ENCODE results near the gene RAB28.
"Not testable (repeated sequence)": the region's sequence is repeated elsewhere in the genome, so short reads cannot be mapped to it uniquely, and the experiment has no call there.

RAB28 gene

DNA sequence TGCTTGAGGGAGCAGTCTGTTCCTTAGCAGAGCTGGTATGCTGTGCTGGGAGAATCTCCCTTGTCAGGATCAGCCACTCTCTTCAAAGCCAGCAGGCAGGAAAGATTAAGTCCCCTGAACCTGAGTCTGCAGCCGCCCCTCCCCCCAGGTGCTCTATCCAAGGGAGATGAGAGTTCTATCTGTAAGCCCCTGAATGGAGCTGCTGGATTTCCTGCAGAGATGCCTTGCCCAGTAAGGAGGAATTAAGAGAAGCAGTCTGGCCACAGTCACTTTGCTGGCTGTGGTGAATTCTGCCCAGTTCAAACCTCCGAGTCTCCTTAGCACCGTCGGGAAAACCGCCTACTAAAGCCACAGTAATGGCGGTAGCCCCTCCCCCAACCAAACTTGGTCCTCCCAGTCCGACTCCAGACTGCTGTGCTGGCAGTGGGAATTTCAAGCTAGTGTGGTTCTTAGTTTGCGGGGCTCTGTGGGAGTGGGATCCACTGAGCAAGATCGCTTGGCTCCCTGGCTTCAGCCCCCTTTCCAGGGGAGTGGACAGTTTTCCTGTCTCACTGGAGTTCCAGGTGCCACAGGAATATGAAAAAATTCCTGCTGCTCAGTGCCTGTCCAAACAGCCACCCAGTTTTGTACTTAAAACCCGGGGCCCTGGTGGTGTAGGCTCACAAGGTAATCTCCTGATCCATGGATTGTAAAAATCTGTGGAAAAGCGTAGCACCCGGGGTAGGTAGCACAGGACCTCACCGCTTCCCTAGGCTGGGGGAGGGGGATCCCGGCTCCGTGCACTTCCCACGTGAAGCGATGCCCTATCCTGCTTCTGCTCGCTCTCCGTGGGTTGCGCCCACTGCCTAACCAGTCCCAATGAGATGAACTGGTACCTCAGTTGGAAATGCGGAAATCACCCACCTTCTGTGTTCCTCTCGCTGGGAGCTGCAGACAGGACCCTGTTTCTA is 38.0 kb downstream of the RAB28 start:
- DNase-seq: no peak

DNA sequence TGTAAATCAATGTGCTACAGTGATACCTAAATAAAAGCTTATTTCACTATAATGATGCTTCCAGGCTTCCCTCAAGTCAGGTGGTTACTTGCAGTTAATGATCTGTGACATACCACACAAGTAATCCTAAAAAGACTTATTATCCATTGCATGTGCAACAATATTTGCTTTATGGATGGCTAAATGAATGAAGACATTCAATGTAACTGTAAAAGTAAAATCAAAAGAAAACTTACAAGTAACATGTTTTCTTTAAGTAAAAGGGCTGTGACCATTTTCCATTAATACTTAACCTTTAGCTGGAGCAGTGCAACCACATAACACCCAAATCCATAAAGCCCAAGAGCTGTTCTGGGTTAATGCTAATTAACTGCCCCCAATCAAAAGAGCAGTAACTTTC is 42.6 kb downstream of the RAB28 start:
- DNase-seq: no peak

DNA sequence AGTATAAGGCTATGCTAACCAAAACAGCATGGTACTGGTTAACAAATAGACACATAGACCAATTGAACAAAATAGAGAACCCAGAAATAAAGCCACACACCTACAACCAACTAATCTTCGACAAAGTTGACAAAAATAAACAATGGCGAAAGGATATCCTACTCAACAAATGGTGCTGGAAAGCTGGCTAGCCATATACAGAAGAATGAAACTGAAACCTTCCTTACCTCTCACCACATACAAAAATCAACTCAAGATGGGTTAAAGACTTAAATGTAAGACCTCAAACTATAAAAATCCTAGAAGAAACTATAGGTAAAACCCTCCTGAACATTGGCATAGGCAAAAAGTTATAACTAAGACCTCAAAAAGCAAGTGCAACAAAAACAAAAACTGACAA is 47.2 kb downstream of the RAB28 start:
- DNase-seq: no peak

DNA sequence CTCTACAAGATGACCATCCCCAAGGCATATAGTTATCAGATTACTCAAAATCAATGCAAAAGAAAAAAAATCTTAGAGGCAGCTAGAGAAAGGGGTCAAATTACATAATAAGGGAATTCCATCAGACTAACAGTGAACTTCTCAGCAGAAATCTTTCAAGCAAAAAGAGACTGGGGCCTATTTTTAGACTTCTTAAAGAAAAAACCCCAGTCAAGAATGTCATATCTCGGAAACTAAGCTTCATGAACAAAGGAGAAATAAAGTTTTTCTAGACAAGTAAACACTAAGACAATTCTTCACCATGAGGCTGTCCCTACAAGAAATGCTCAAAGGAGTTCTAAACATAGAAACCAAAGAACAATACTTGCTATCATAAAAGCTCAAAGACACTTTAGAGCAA is 51.7 kb downstream of the RAB28 start:
- DNase-seq: no peak

DNA sequence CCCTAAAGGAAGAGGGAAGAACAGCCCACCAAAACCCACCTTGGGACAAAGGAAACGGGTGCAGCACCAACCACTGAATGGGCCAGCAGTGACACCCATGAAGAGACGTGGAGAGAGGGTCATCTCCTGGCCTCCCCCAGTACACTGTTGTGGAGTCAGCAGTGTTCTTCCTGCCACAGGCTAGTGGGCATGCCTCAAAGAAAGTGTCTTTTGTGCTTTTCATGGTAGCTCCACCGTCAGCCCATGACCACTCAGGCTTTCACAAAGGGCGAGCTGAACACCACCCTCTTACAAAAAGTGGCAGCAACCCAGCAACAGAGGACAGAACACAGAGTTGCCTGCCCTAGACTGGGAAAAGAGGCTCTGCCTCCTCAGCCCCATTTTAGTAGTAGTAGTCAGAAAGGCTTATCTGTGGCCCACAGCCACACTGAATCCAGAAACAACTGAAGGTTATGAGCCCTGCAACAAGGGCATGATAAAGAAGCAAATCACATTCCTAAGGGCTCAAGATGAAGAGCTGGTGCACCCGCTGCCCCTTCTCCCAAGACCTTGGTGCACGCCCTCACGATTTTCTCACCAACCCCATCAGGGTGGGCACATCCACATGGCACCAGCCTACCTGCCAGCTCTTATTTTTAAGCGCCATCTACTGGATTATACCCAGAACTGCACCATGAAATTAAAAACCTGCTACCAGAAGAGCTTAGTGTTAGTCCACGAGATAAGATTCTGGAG is 53.1 kb downstream of the RAB28 start:
- no peak for DNase-seq

DNA sequence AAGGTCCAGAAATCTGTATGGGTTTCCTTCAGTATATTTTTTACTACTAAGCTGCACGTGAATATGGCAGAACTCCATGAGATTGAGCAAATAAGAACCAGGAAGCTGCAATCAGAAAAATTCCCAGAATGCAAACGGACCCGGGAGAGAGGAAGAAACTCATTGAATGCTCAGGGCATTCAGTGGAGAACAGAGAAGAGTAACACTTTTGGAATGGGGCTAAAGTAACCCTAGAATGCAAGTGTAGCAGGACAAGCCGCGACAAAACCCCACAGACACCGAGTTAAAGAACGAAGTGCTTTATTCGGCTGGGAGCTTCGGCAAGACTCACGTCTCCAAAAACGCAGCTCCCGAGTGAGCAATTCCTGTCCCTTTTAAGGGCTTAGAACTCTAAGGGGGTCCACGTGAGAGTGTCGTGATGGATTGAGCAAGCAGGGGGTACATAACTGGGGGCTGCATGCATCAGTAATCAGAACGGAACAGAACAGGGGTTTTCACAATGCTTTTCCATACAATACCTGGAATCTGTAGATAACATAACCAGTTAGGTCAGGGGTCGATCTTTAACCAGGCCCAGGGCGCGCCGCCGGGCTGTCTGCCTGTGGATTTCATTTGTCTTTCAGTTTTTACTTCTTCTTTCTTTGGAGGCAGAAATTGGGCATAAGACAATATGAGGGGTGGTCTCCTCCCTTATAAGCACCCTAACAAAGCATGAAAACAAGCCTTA is 56.4 kb downstream of the RAB28 start:
- no peak for DNase-seq

DNA sequence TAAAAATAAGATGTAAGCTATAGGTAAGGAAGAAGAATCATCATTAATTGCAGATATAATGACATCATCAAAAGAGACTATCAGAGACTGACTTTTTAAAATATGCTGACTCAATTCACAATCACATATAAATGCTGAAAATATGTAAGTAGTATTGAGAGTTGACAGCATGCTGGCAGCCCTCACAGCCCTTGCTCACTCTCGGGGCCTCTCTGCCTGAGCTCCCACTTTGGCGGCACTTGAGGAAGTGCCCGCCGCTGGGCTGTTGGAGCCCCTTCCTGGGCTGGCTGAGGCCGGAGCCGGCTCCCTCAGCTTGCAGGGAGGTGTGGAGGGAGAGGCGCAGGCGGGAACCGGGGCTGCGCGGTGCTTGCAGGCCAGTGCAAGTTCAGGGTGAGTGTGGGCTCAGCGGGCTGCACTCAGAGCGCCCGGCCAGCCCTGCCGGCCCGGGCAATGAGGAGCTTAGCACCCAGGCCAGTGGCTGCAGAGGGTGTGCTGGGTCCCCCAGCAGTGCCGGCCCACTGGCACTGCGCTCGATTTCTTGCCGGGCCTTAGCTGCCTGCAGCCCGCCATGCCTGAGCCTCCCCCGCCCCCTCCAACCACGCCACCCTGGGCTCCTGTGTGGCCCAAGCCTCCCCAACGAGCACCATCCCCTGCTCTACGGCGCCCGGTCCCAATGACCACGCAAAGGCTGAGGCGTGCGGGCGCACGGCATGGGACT is 68.9 kb downstream of the RAB28 start:
- no peak for DNase-seq

DNA sequence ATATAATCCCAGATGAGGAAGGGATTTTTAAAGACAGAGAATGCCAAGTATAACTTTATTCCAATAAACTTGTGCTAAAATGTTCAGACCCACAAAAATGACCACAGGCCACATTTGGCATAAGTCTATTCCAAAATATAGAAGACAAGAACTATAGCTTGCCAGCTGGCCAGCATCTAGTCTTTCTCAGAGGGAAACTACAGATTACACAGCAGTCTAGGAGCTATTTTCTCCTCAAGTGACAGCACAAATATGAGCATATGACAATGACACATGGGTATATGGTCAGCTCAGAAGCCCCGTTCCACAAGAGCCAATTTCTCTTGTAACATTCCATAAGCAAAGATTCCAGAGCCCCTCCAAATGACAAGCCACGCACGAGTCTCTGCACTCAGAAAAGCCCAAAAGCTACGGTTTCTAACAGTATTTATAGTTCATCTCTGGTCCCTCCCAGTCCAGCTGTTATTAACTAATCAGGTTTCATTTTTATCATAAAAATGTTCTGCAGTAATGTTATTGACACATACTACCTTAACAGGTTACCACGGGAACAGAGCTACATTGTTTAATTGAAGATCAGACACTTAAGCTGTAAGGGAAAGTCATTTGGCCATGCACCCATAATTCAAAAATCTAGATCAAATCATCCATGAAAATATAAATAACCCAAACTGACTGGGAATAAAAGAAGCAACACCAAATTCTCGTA is 70.3 kb downstream of the RAB28 start:
- no peak for DNase-seq

DNA sequence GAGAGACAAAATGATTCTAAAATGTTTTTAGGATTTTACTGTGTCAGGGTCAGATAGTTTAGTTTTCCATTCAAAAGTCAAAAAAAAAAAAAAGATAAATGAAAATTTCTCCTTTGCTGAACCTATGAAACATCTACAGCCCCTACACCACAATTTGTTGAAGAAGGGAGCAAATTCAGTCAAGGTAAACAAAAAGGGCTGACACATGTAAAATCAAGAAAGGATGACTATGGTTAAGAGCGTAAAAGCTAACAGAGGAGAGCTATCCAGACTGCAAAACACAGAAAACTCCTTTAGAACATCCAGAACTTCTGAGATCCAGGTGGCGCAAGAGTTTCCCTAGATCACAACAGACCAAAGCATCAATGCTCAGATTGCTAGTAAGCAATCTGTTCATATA is 72.2 kb downstream of the RAB28 start:
- no peak for DNase-seq

DNA sequence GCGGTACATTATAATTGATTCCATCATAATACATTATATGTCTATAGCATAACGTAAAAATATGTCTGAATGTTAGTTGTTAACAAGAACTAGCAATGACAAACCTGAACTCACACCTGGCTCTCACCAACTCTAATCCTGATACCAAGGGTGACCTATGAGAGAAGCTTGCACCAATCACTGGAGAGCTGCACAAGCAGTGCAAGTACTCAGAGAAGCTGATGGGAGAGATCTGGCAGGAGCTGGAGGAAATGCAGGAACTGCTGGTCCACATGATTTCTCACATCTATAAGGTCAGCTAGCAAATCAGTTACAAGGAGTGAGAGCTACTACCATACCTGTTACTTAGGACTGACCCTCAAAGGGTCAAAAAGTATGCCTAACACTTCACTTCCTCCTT is 74.8 kb downstream of the RAB28 start:
- DNase-seq: no peak

DNA sequence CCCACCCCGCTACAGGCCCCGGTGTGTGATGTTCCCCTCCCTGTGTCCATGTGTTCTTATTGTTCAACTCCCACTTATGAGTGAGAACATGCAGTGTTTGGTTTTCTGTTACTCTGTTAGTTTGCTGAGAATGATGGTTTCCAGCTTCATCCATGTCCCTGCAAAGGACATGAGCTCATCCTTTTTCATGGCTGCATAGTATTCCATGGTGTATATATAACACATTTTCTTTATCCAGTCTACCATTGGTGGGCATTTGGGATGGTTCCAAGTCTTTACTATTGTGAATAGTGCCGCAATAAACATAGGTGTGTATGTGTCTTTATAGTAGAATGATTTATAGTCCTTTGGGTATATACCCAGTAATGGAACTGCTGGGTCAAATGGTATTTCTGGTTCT is 78.0 kb downstream of the RAB28 start:
- not testable (repeated sequence) for DNase-seq

DNA sequence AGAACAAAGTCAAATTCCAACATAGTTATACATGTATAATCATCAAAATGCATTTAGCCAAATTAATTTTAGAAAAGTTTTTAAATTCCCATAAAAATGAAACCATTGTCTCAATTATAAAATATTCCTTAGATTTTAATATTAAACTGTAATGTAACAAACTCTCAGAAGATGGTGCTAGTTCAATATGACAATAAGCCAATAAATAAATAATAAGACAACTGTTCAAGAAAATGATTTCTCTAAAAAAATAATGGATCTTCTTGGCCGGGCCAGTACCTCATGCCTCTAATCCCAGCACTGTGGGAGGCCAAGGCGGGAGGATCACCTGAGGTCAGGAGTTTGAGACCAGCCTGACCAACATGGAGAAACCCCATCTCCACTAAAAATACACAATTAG is 80.3 kb downstream of the RAB28 start:
- DNase-seq: no peak

DNA sequence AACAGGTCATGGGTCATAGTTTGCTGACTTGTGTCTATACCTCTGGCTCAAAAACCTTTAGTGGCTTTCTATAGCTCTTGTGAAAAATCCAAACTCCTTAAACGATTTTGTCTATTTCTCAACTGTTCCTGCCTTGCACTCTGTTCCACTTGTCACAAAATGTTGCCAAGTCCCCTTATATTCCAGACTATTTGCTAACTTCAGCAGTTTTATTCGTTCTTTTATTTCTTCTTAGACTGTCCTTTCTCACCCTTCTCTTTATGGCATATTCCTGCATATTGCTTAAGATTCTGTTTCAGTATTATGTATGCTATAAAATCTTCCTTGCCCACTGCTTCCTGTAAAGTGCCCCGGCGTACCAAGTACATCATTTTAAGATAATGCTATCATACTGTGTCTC is 80.8 kb downstream of the RAB28 start:
- no peak for DNase-seq

DNA sequence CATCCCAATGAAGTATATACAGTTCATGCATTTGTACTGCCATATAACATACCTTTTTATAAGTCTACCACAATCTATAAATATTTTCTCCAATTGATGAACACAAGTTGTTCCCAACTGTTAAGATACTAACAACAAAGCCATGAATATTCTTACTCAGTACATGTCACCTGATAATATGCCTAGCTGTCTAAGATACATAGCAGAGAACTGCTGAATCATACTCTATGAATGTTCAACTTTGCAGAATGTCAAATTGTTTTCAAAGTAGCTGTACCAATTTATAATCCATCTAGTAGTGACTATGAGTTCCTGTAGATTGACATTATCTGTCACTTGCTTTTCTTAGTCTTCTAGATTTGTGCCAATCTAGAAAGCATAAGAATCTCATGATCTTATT is 84.9 kb downstream of the RAB28 start:
- DNase-seq: no peak

DNA sequence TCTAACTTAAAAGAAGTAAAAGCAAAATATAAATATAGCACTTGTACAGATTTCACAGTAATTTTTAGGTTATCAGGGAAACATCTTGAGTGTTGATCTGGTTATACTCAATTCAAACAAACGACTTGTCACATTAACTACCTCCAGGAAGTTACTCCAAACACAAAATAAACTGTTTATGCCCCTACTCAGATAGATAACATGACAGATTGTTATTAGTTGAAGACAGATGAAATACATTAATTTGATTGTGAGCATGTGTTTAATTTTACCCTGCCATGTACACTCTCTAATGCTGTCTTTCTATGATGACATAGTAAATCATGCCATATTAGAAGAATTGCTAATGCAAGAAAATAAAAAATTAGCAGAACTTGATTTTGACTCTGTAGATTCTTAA is 88.0 kb downstream of the RAB28 start:
- DNase-seq: no peak

DNA sequence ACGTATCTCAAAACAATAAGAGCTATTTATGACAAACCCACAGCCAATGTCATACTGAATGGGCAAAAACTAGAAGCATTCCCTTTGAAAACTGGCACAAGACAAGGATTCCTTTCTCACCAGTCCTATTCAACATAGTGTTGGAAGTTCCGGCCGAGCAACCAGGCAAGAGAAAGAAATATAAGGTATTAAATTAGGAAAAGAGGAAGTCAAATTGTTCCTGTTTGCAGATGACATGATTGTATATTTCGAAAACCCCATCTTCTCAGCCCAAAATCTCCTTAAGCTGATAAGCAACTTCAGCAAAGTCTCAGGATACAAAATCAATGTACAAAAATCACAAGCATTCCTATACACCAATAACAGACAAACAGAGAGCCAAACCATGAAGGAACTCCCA is 94.2 kb downstream of the RAB28 start:
- not testable (repeated sequence) for DNase-seq

DNA sequence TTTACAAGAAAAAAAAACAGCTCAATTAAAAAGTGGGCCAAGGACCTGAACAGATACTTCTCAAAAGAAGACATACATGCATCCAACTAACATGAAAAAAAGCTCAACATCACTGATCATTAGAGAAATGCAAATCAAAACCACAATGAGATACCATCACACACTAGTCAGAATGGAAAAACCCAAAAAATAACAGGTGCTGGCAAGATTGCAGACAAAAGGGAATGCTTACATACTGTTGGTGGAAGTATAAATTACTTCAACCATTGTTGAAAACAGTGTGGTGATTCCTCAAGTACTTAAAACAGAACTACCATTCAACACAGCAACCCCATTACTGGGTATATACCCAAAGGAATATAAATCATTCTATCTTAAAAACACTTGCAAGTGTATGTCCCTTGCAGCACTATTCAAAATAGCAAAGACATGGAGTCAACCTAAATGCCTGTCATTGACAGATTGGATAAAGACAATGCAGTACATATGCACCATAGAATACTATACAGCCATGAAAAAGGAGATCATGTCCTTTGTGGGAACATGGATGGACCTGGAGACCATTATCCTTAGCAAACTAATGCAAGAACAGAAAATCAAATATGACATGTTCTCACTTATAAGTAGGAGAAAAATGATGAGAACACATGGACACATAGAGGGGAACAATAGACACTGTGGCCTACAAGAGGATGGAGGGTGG is 97.6 kb downstream of the RAB28 start:
- no peak for DNase-seq

DNA sequence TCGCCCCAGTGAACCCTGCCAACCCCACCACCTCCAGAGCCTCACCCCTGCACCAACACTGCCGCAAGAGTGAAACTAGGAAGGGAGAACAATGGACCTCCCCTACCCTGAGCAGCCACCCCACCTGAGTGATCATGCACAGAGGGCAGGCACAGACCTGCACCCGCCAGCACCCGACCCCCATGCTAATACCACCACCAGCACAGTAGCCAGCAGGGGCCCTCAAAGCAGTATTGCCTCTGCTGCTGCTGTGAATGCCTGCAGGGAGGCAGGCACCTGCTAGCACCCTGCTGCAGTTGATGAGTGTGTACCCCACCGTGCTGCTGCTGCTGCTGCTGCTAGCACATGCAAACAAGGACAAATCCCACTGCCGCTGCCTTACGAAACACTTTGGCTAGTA is 100.1 kb downstream of the RAB28 start:
- no peak for DNase-seq

DNA sequence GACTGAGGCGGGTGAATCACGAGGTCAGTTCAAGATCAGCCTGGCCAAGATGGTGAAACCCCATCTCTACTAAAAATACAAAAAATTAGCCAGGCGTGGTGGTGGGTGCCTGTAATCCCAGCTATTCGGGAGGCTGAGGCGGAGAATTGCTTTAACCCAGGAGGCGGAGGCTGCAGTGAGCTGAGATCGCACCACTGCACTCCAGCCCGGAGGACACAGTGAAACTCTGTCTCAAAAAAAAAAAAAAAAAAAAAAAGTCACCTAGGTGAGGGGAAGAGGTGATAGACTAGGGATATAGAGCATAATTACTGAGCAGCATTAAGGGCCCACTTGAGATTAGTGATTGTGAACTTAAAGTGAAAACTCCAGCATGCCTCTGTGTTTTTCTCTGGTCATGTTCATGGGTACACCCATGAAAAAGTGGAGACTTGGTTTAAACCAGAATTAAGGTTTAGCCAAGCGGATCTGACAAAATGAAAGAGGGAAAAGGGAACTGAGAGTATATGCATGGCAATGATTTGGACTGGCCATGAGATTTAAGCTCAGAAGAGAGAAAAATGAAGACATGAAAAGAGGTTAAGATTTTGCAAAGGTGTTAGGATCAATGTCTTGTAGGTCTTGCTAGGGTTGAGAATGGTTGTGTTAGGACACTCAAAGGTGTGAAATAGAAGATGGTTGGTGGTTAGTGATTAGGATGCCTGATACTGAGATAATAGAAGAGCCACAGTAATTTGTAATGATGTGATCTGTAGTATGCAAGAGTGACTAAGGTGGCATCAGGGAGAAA is 105.0 kb downstream of the RAB28 start:
- DNase-seq: no peak

DNA sequence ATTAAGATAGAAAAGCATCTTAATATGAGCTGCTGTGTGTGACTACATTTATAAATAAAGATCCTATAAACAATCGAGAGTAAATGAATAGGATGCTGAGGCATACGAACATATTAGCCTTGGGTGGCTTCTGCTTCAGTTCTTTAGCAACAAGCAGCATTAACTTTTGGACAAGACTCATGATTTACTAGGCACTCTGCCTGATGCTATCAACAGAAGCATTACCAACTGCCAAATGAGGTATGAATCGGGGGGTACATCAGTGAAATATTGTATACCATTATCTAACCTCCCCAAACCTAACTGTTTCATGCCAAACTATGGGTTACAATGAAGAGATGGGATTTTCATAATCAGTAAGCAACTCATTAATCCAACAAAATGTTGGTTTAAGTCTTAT is 113.1 kb downstream of the RAB28 start:
- no peak for DNase-seq

DNA sequence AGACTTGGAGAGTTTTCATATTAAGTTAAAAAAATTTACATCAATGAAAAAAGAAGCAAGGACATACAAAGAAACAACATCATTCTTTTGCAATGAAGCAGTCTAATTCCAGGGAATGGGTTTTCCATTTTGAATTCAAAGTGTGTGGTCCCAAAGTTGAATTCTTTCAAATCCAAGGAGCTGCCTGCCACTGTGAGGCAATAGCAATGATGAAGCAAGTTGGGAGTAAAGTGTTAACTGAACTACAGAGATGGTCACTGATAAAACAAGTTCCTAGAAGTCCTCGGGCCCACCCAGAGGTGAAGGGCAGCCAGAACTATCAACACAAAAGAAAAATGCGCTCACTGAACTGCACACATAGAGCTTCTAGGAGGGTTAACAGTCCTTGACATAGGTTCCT is 115.9 kb downstream of the RAB28 start:
- no peak for DNase-seq

Data from NK-92 treated with Interleukin-12 subunit alpha and Interleukin-12 subunit beta, amount 100 ng/mL, for 24 hours (cell line).